Muscle layer of colon (tissue), 2 donors: ENCODE measurements around the gene RANBP10.
"Not testable (repeated sequence)": the region's sequence is repeated elsewhere in the genome, so short reads cannot be mapped to it uniquely, and the experiment has no call there.

Experiments
- H3K27ac ChIP-seq: one replicate; pipeline ENCODE4 v1.7.0; 2013; ENCODE audit warnings: low read depth, mild to moderate bottlenecking, low read length, moderate library complexity
- H3K27me3 ChIP-seq, 2 donors: one replicate each; pipeline ENCODE4 v1.7.0; 2013; ENCODE audit warnings: low read length in 2 of 2, mild to moderate bottlenecking in 2 of 2; ENCODE audit not compliant: insufficient read depth in 2 of 2, control insufficient read depth in 1 of 2
- H3K36me3 ChIP-seq: one replicate; pipeline ENCODE4 v1.7.0; 2013; ENCODE audit warnings: mild to moderate bottlenecking, low read length; ENCODE audit not compliant: insufficient read depth
- H3K4me1 ChIP-seq: one replicate; pipeline ENCODE4 v1.7.0; 2013; ENCODE audit warnings: mild to moderate bottlenecking, low read length; ENCODE audit not compliant: insufficient read depth
- H3K4me3 ChIP-seq, 2 donors: one replicate each; pipeline ENCODE4 v1.7.0; 2013; ENCODE audit warnings: low read length in 2 of 2, low read depth in 1 of 2, mild to moderate bottlenecking in 1 of 2, moderate library complexity in 1 of 2
- H3K9ac ChIP-seq: one replicate; pipeline ENCODE4 v1.7.0; 2013; ENCODE audit warnings: low read length
- H3K9me3 ChIP-seq: one replicate; pipeline ENCODE4 v1.7.0; 2013; ENCODE audit warnings: mild to moderate bottlenecking, low read length
- donor health status: abdominal sarcoma.
- donor health status: Adenocarcinoma of cecum.

The RANBP10 gene

DNA sequence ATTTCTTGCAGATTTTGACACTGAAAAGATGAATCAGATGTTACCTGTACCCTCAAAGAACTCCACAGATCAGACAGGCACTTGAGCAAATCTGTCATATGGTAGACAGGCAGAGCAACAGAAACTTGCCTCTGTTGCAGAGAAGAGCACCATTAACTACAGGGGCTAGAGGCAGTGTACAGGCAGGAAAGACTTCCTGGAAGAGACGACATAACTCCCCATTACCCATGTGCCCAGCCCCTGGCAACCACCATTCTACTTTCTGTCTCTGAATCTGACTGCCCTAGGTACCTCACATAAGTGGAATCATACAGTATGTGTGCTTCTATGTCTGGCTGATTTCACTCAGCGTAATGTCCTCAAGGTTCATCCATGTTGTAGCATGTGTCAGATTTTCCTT is 102.7 kb downstream of the RANBP10 start:
- Histone ChIP-seq H3K9me3 (no peaks in the 10 kb centered on the region), H3K27ac (no peak overlapping the region), H3K4me1 (no peaks in the 10 kb centered on the region), H3K36me3 (no peaks in the 10 kb centered on the region), H3K27me3 (no peaks in the 10 kb centered on the region), H3K4me3 (no peak overlapping the region), H3K9ac (no peak overlapping the region)

DNA sequence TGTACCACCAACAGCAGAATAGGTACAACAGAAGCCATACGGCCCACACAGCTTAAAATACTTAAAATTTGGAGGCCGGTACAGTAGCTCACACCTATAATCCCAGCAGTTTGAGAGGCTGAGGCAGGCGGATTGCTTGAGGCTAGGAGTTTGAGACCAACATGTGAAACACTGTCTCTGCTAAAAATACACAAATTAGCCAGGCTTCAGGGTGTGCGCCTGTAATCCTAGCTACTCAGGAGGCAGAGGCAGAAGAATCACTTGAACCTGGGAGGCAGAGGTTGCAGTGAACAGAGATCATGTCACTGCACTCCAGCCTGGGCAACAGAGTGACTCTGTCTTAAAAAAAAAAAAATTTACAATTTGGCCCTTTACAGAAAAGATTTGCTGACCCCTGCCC is 104.2 kb downstream of the RANBP10 start:
- Histone ChIP-seq H3K27ac (no peak overlapping the region), H3K9me3 (no peaks in the 10 kb centered on the region), H3K36me3 (no peaks in the 10 kb centered on the region), H3K9ac (no peak overlapping the region), H3K4me3 (no peak overlapping the region), H3K27me3 (no peaks in the 10 kb centered on the region), H3K4me1 (no peaks in the 10 kb centered on the region)

GRCh38 chr16:67701420-67701819 is 104.9 kb downstream of the RANBP10 start:
- Histone ChIP-seq H3K9me3 (no peaks in the 10 kb centered on the region), H3K9ac (no peak overlapping the region), H3K4me1 (no peaks in the 10 kb centered on the region), H3K27ac (no peak overlapping the region), H3K4me3 (no peak overlapping the region), H3K27me3 (no peaks in the 10 kb centered on the region), H3K36me3 (no peaks in the 10 kb centered on the region)

GRCh38 chr16:67699265-67699664 is 107.1 kb downstream of the RANBP10 start:
- no peak overlapping the region for H3K27ac ChIP-seq
- no peaks in the 10 kb centered on the region for H3K27me3 ChIP-seq
- H3K4me1 ChIP-seq = no peaks in the 10 kb centered on the region

DNA sequence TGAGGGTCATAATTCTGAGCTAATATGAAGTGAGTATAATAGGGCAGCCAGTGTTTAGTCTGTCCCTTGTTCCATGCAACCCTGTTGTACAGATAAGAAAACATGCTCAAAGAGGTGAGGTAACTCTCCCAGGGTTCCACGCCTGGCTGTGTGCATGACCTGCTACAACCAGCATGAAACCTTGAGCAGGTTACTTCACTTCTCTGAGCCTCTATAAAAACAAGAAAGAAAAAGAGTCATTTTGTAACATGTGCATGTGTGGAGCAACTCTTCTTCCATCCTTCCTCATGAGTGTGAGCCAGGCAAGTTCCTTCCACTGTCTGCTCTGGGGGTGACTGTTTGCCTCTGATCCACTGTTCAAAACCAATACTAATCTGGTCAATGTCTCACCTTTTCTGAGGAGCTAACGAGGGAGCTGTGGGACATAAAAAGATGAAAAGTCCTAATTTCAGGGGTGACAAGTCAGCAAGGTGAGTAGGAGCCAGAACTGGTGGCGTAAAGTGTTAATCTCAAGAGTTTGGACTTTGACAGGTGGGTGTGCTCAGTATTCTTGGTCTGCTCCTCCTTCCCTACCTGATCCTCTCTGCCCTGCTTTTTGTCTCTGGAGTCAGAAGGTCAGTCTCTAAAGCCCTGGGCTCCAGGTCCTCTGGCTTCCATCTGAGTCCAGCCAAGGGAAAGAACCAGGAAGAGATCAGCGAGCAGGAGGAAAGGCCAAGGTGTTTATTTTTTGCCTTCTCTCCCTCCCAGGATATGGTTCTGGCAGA is 108.8 kb downstream of the RANBP10 start:
- Histone ChIP-seq H3K9me3 (no peaks in the 10 kb centered on the region), H3K27ac (no peak overlapping the region), H3K4me1 (no peaks in the 10 kb centered on the region), H3K36me3 (no peaks in the 10 kb centered on the region), H3K4me3 (no peak overlapping the region), H3K27me3 (no peaks in the 10 kb centered on the region), H3K9ac (no peak overlapping the region)

More at GRCh38 chr16:67699265-67699664, 107.1 kb downstream of the RANBP10 start:
- no peak overlapping the region for H3K4me3 ChIP-seq
- no peak overlapping the region for H3K9ac ChIP-seq
- no peaks in the 10 kb centered on the region for H3K9me3 ChIP-seq
- H3K36me3 ChIP-seq = no peaks in the 10 kb centered on the region

DNA sequence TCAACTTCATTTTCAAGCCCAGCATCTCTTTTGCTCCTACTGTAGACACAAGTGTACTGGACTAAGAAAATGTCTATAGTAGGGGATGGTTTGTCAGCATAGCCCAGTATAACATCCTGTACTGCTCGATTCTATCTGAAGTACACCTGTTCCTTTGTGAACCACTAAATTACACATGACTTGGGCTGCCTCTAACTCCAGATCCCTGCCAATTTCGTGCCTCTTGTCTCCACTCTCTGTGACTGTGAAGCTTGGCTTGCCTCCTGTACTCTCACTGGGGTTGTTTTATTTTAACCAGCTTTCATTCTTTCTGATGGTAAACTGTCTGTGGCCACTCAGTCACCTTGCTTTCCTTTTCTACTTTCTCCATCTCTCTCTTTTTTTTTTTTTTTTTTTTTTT is 111.7 kb downstream of the RANBP10 start:
- H3K9me3 ChIP-seq = no peaks in the 10 kb centered on the region

GRCh38 chr16:67693517-67694285 is 112.7 kb downstream of the RANBP10 start:
- not testable (repeated sequence) for H3K9ac ChIP-seq, H3K9me3 ChIP-seq, H3K27me3 ChIP-seq, H3K27ac ChIP-seq, H3K4me3 ChIP-seq, H3K4me1 ChIP-seq, H3K36me3 ChIP-seq

More for the DNA sequence above, 111.7 kb downstream of the RANBP10 start:
- no peak overlapping the region for H3K27ac ChIP-seq
- H3K9ac ChIP-seq = no peak overlapping the region
- H3K27me3 ChIP-seq = no peaks in the 10 kb centered on the region
- H3K4me1 ChIP-seq = no peaks in the 10 kb centered on the region
- peaks cover 3% of the 10 kb centered on the region for H3K36me3 ChIP-seq
- no peak overlapping the region for H3K4me3 ChIP-seq

DNA sequence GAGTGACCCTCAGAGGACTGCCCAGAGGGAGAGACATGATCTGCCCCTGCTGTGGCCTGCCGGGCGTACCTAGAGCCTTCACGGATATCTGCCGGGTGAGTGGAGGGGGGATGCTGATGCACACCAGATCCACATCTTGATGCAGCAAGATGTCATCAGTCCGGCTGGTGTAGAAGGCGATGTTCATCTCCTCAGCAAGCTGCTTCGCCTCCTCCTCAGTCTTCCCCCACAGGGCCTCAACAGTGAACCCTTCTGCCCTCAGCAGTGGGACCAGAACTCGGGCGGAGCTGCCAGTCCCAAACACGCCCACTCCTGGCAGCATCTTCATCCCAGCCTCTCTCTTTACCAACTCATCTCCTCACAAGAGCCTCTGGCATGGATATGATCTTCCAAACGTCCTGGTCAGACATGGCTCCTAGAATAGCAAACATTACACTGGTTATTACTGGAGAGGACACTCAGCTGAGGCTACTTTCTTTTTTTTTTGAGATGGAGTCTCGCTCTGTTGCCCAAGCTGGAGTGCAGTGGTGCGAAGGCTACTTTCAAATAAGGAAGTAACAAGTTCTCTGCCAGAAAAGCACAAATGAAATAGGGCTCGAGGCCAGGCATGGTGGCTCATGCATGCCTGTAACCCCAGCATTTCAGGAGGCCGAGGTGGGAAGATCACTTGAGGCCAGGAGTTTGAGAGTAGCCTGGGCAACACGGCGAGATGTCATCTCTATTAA is 120.8 kb downstream of the RANBP10 start:
- no peak overlapping the region for H3K27ac ChIP-seq
- no peaks in the 10 kb centered on the region for H3K9me3 ChIP-seq
- no peaks in the 10 kb centered on the region for H3K4me1 ChIP-seq
- no peak overlapping the region for H3K9ac ChIP-seq
- H3K4me3 ChIP-seq = no peak overlapping the region
- peaks cover 16% of the 10 kb centered on the region for H3K36me3 ChIP-seq
- H3K27me3 ChIP-seq = no peaks in the 10 kb centered on the region

GRCh38 chr16:67683767-67684166 is 122.6 kb downstream of the RANBP10 start:
- H3K4me3 ChIP-seq = no peak overlapping the region
- H3K9me3 ChIP-seq = no peaks in the 10 kb centered on the region
- no peak overlapping the region for H3K9ac ChIP-seq
- peaks cover 13% of the 10 kb centered on the region for H3K36me3 ChIP-seq
- no peak overlapping the region for H3K27ac ChIP-seq
- no peaks in the 10 kb centered on the region for H3K4me1 ChIP-seq
- no peaks in the 10 kb centered on the region for H3K27me3 ChIP-seq

- no peak overlapping the region for H3K27ac ChIP-seq
- H3K4me1 ChIP-seq = no peaks in the 10 kb centered on the region
- H3K4me3 ChIP-seq = no peak overlapping the region
- H3K36me3 ChIP-seq = peaks cover 7% of the 10 kb centered on the region
- H3K9me3 ChIP-seq = no peaks in the 10 kb centered on the region
- no peak overlapping the region for H3K9ac ChIP-seq
- no peaks in the 10 kb centered on the region for H3K27me3 ChIP-seq
Measured at GRCh38 chr16:67679935-67680897, 126.1 kb downstream of the RANBP10 start.
